SU-DHL-6 (cell line): ENCODE measurements around the gene LRRC47.
A peak's percentile ranks its signal among the peaks of the same experiment; 100 is the strongest.

Experiments
- H2AFZ ChIP-seq: fragments of 200-600 bp; sonication (generic); 2 replicates; pipeline ENCODE4 v1.6.1; 2014; ENCODE audit warnings: low read depth, mild to moderate bottlenecking, moderate library complexity, mixed read lengths, antibody characterized with exemption, low read length; ENCODE audit not compliant: severe bottlenecking
- H3F3A ChIP-seq: fragments of 200-600 bp; shearing (Covaris generic); 2 replicates; pipeline ENCODE4 v1.6.0; 2016; ENCODE audit warnings: antibody characterized with exemption, mild to moderate bottlenecking; ENCODE audit not compliant: insufficient read depth
- H3K27ac ChIP-seq: fragments of 200-600 bp; sonication (generic); 2 replicates; pipeline ENCODE4 v1.5.1; 2016; ENCODE audit warnings: low read depth, mild to moderate bottlenecking, low read length, moderate library complexity, mixed read lengths
- H3K27me3 ChIP-seq: fragments of 200-600 bp; sonication (generic), shearing (Covaris generic); 2 replicates; pipeline ENCODE4 v1.6.0; 2014; ENCODE audit warnings: mild to moderate bottlenecking, low read length
- H3K36me3 ChIP-seq: fragments of 200-600 bp; sonication (generic); 2 replicates; pipeline ENCODE4 v1.6.1; 2014; ENCODE audit warnings: mild to moderate bottlenecking, low read length, mixed read lengths
- H3K4me2 ChIP-seq: fragments of 300-600, 200-600 bp; shearing (Covaris generic), sonication (generic); 2 replicates; pipeline ENCODE4 v1.6.0; 2014; ENCODE audit warnings: low read length, low read depth, mild to moderate bottlenecking; ENCODE audit not compliant: poor library complexity, severe bottlenecking
- H3K4me3 ChIP-seq: fragments of 200-600 bp; sonication (generic); 2 replicates; pipeline ENCODE4 v1.5.1; 2014; ENCODE audit warnings: antibody characterized with exemption, low read length, mild to moderate bottlenecking, mixed read lengths; ENCODE audit not compliant: insufficient read depth, poor library complexity, severe bottlenecking
- H3K79me2 ChIP-seq: fragments of 200-600 bp; sonication (generic); 2 replicates; pipeline ENCODE4 v1.6.1; 2014; ENCODE audit warnings: mild to moderate bottlenecking, low read length, moderate library complexity; ENCODE audit not compliant: insufficient read depth
- H3K9ac ChIP-seq: fragments of 200-600 bp; sonication (generic); 2 replicates; pipeline ENCODE4 v1.7.0; 2014; ENCODE audit warnings: mild to moderate bottlenecking, low read length
- H3K9me2 ChIP-seq: fragments of 200-600 bp; sonication (generic); replicated peaks from 2 replicates; pipeline ENCODE4 v1.6.1; 2014; ENCODE audit warnings: low read length; ENCODE audit not compliant: insufficient read depth
- H3K9me3 ChIP-seq: fragments of 200-600 bp; sonication (generic); 2 replicates; pipeline ENCODE4 v1.6.1; 2014; ENCODE audit warnings: low read length, mixed read lengths; ENCODE audit not compliant: insufficient read depth
- H4K20me1 ChIP-seq: fragments of 200-600 bp; sonication (generic); 2 replicates; pipeline ENCODE4 v1.6.1; 2014; ENCODE audit warnings: low read depth, mild to moderate bottlenecking, antibody characterized with exemption, low read length, moderate library complexity, mixed read lengths
- EZH2phosphoT487 ChIP-seq: fragments of 200-600 bp; sonication (generic), shearing (Covaris generic); conservative IDR thresholded peaks from 2 replicates; pipeline ENCODE4 v1.6.1; 2018; ENCODE audit warnings: mild to moderate bottlenecking, antibody characterized with exemption, low read length, moderate library complexity, mixed read lengths
- TF ChIP-seq, protein P1 (sequence below): fragments of 200-600 bp; sonication (generic); IDR thresholded peaks from one replicate; pipeline ENCODE4 v1.5.1; 2017; ENCODE audit warnings: antibody characterized with exemption, mild to moderate bottlenecking, low read length, moderate library complexity; ENCODE audit not compliant: insufficient read depth, poor library complexity, severe bottlenecking

Gene LRRC47

DNA sequence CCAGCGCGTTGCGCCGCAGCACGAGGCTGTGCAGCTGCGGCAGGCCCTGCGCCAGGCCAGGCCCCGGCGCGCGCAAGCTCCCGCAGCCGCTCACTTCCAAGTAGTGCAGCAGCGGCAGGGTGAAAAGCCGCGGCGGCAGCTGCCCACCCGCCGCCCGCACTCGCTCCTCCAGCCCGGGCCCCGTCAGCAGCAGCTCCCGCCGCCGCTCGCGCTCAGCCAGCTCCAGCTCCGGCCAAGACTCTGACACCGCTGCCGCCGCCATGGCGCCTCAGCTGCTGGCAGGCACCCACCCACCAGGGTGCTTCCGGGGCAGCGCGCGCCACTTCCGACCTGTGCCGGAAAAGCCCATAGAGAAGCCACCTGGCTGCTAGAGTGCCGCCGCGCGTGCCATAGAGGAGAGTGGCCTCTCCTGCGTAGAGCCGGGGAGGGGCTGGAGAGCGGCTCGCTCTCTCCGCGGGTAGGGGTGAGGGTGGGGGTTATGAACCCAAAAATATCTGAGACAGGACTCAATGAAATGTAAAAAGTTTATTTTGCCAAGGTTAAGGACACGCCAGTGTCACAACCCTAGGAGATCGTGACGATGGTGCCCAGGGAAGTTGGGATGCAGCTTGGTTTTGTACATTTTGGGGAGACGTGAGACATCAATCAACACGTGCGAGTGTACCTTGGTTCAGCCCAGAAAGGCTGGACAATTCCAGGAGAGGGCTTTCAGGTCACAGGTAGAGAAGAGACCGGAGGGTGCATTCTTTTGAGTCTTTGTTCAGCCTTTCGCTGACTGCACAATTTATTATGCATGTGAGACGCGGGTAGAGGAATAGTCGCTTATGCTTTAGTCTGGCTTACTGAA lies at the start of gene LRRC47:
Gene LRRC47, minus strand, starts transcription at position 284 of the 847 bp plus-strand sequence. Its CDS starts 22 bp downstream, at position 262.
- Histone ChIP-seq H3K4me3 (peak within 1 kb of the TSS; percentile 76), H4K20me1 (no peaks in the 10 kb centered on the region), H3F3A (no peaks in the 10 kb centered on the region), H3K27ac (no peak within 1 kb of the TSS), H3K79me2 (peaks cover 15% of the 10 kb centered on the region; the same call in 1 of the 2 replicates), H3K9me2 (no peaks in the 10 kb centered on the region), H3K4me2 (peak within 1 kb of the TSS; percentile 58), H2AFZ (peak within 1 kb of the TSS; percentile 61), H3K9me3 (no peaks in the 10 kb centered on the region), H3K9ac (peak within 1 kb of the TSS; percentile 62), H3K36me3 (no peaks in the 10 kb centered on the region), H3K27me3 (no peaks in the 10 kb centered on the region)
- TF ChIP-seq EZH2phosphoT487, result no peak
- TF ChIP-seq, protein P1, sequence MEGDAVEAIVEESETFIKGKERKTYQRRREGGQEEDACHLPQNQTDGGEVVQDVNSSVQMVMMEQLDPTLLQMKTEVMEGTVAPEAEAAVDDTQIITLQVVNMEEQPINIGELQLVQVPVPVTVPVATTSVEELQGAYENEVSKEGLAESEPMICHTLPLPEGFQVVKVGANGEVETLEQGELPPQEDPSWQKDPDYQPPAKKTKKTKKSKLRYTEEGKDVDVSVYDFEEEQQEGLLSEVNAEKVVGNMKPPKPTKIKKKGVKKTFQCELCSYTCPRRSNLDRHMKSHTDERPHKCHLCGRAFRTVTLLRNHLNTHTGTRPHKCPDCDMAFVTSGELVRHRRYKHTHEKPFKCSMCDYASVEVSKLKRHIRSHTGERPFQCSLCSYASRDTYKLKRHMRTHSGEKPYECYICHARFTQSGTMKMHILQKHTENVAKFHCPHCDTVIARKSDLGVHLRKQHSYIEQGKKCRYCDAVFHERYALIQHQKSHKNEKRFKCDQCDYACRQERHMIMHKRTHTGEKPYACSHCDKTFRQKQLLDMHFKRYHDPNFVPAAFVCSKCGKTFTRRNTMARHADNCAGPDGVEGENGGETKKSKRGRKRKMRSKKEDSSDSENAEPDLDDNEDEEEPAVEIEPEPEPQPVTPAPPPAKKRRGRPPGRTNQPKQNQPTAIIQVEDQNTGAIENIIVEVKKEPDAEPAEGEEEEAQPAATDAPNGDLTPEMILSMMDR, result no peak

DNA sequence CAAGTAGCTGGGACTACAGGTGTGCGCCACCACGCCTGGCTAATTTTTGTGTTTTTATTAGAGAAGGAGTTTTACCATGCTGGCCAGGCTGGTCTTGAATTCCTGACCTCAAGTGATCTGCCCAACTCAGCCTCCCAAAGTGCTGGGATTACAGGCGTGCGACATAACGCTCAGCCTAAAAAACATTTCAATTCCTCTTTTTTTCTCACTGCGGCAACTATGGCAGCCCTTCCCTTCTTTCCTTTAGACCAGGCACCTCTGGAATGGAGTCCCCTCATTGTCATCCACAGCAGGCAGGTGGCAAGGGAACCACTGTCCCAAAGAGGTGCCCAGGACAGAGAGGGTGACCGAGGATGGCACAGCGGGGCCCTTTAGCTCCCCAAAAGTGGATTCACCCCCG lies 46.6 kb upstream of the LRRC47 start:
- H3K27ac ChIP-seq, result no peak overlapping the region
- no peaks in the 10 kb centered on the region for H3K79me2 ChIP-seq
- no peaks in the 10 kb centered on the region for H4K20me1 ChIP-seq
- no peak overlapping the region for H3K4me2 ChIP-seq
- no peaks in the 10 kb centered on the region for H3K36me3 ChIP-seq
- H3K9ac ChIP-seq, result no peak overlapping the region
- H3K9me3 ChIP-seq, result no peaks in the 10 kb centered on the region
- no peaks in the 10 kb centered on the region for H3K27me3 ChIP-seq
- no peak overlapping the region for H3K4me3 ChIP-seq
- H3F3A ChIP-seq, result no peaks in the 10 kb centered on the region
- no peak overlapping the region for H2AFZ ChIP-seq
- H3K9me2 ChIP-seq, result no peaks in the 10 kb centered on the region
- no peak for TF ChIP-seq EZH2phosphoT487
- TF ChIP-seq, protein P1, result no peak

DNA sequence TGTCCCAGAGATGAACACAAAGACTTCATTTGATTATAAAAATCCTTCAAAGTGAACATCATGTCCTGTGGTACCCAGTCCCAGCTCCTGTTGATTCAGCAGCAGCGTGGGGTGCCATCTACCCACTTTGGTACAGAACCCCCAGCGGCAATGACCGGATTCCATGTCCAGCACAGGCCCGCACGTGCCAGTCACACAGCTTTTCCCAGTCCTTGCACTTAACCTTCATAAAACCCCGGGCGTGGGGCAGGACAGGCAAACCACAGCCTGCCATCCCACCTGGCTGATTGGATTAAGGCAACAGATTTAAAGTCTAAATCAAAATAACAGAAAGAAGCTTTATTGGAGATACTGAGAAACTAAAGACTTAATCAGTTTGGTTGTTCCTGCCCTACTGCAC lies 45.2 kb upstream of the LRRC47 start:
- Histone ChIP-seq H3K4me3 (no peak overlapping the region), H3K4me2 (no peak overlapping the region), H3K27me3 (no peaks in the 10 kb centered on the region), H3K79me2 (no peaks in the 10 kb centered on the region), H3K9me3 (no peaks in the 10 kb centered on the region), H2AFZ (no peak overlapping the region), H4K20me1 (no peaks in the 10 kb centered on the region), H3F3A (no peaks in the 10 kb centered on the region), H3K27ac (no peak overlapping the region), H3K36me3 (0 out of 2 replicates have a peak, but pooled peaks cover 3% of the 10 kb centered on the region), H3K9ac (no peak overlapping the region), H3K9me2 (no peaks in the 10 kb centered on the region)
- no peak for TF ChIP-seq EZH2phosphoT487
- TF ChIP-seq, protein P1, result no peak
